ENCODE data around the gene BEND7.
"Not testable (repeated sequence)": the region's sequence is repeated elsewhere in the genome, so short reads cannot be mapped to it uniquely, and the experiment has no call there.

GRCh38 chr10:13427943-13428342, 100.9 kb downstream of the BEND7 start:
- not testable (repeated sequence) for TF ChIP-seq PREB (CRISPR knock-in tag; IDR thresholded peaks at IDR 0.05; ENCODE audit: borderline replicate concordance); FOXJ3 (CRISPR knock-in tag; IDR thresholded peaks at IDR 0.05; ENCODE audit: borderline replicate concordance); CTCF (IDR thresholded peaks at IDR 0.05); E2F4 (CRISPR knock-in tag; IDR thresholded peaks at IDR 0.05; ENCODE audit: borderline replicate concordance, low read depth); ZNF219 (CRISPR knock-in tag; IDR thresholded peaks at IDR 0.05; ENCODE audit: borderline replicate concordance); CREM (CRISPR knock-in tag; IDR thresholded peaks at IDR 0.05); CDX4 (CRISPR knock-in tag; IDR thresholded peaks at IDR 0.05; ENCODE audit: borderline replicate concordance); NR3C1 (CRISPR knock-in tag; conservative IDR thresholded peaks at IDR 0.05; ENCODE audit: low read depth); HMGA2 (CRISPR knock-in tag; IDR thresholded peaks at IDR 0.05)

Measured in WTC11 (cell line).